Aorta (tissue), 5 donors: Measurements from ENCODE around the gene ARHGAP29. TPM values are rescaled to one million over a fixed set of nuclear protein-coding genes. Genes with fewer than 3 reads are reported as not detected.
A peak's percentile ranks its signal among the peaks of the same experiment; 100 is the strongest.

Experiments used
- ATAC-seq: fragments of 200-7000 bp; cut with Tn5 transposase; one replicate; pipeline ENCODE4 v1.9.1; 2022; ENCODE audit warnings: moderate library complexity; ENCODE audit not compliant: low FRiP score
- DNase-seq, 2 donors: peaks; one replicate each; pipeline ENCODE4 v3.0.0-alpha.2; 2020
- H3K27ac ChIP-seq, 2 donors: one replicate each; pipeline ENCODE4 v1.5.1; 2013; ENCODE audit warnings: low read length in 2 of 2, mild to moderate bottlenecking in 2 of 2, moderate library complexity in 2 of 2, control low read depth in 1 of 2, inconsistent platforms in 1 of 2, low read depth in 1 of 2
- H3K27me3 ChIP-seq, 2 donors: one replicate each; pipeline ENCODE4 v1.6.1; 2013; ENCODE audit warnings: control low read depth in 1 of 2, low read length in 1 of 2, mild to moderate bottlenecking in 1 of 2, moderate library complexity in 1 of 2; ENCODE audit not compliant: insufficient read depth in 2 of 2, control insufficient read depth in 1 of 2
- H3K36me3 ChIP-seq, 2 donors: one replicate each; pipeline ENCODE4 v1.6.1; 2013; ENCODE audit warnings: control low read depth in 1 of 2, low read length in 1 of 2, mild to moderate bottlenecking in 1 of 2; ENCODE audit not compliant: insufficient read depth in 2 of 2, control insufficient read depth in 1 of 2
- H3K4me1 ChIP-seq, 2 donors: one replicate each; pipeline ENCODE4 v1.6.1; 2013; ENCODE audit warnings: low read length in 2 of 2, control low read depth in 1 of 2, mild to moderate bottlenecking in 1 of 2, moderate library complexity in 1 of 2; ENCODE audit not compliant: insufficient read depth in 2 of 2, control insufficient read depth in 1 of 2
- H3K4me3 ChIP-seq, 2 donors: one replicate each; pipeline ENCODE4 v1.5.1; 2013; ENCODE audit warnings: low read length in 2 of 2, control low read depth in 1 of 2, mild to moderate bottlenecking in 1 of 2
- H3K9me3 ChIP-seq: one replicate; pipeline ENCODE4 v1.6.1; 2013; ENCODE audit warnings: mild to moderate bottlenecking, low read length; ENCODE audit not compliant: control insufficient read depth
- WGBS, 2 donors: extraction: QIAGEN DNeasy Blood & Tissue Kit; methylation state at CpG; one replicate each; pipeline ENCODE4 v1.1.7; 2013; 5-methylcytosine and 5-hydroxymethylcytosine counted together
- intact Hi-C, 2 donors: fragments of 100-400 bp; cut with DNase I; formaldehyde crosslinking; loops; one replicate each; pipeline versions ENCODE4 v1.14.2 to v1.15.0; 2022
- polyA plus RNA-seq, 2 donors: library from polyadenylated mRNA; stranded (reverse); fragments of 200-250 nt; gene quantifications; one replicate each; pipeline ENCODE4 v1.2.3, GENCODE V29; 2013
- total RNA-seq, 2 donors: library from RNA; stranded (reverse); fragmentation: NEBNext Ultra II Directional; extraction: Animal tissue kit (Norgen Biotek cat#: 25700); gene quantifications; one replicate each; pipeline ENCODE4 v1.2.1, GENCODE V29; 2021
- donor health status: healthy with polysubstance abuse.
- donor health status: Bipolar disorder and iron deficiency.
- donor health status: DM: no; HTN: no; CAD: no.
- donor health status: DM: no; HTN: no; CAD: no.
- donor health status: DM: yes; HTN: yes; CAD: no.

ARHGAP29 gene
- total and polyA plus RNA-seq, 4 donors, result 6.8 to 65.4 (median 29.5) TPM

DNA sequence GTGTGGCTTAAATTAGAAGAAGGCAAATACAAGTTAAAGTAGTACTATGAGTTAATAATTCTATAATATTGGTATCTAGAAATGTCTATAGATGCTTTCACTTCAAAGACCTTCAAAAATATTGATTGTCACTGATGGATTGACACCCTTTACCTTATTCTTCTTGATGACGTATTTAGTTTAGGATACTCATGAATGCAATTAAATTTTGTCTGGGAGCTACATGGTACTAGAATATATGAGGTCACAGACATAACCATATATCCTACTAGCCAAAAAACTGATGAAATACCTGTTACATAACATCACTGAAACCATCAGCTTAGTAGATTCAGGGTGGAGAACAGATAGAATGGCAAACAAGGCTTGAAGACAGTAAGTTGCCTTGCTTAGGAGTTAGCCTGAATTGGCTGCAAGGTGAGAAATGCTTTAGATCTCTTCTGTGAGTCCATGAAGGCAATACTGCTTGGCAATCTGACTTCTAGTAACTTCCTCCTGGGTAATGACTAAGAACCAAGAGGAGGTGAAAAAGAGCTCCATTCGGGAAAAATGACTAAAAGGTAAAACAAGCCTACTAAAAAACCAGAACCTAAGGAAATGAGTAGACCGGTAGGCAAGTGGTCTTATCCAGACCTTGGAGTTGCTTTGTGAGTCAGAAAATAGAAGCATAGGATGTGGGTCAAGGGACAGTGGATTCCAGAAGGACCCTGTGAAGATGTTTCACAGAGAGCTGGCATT, 16.9 kb upstream of the ARHGAP29 start:
- Histone ChIP-seq H3K27ac (no peak overlapping the region), H3K4me3 (no peak overlapping the region), H3K36me3 (no peaks in the 10 kb centered on the region), H3K9me3 (no peaks in the 10 kb centered on the region), H3K4me1 (peaks cover 0 to 3% of the 10 kb centered on the region in 2 donors), H3K27me3 (no peaks in the 10 kb centered on the region)
- intact Hi-C loops, result no loop called here
- DNase-seq (no peak), ATAC-seq (no peak)
- 61 to 67% methylated on average over 3 of the region's 3 CpGs for WGBS, 2 donors

DNA sequence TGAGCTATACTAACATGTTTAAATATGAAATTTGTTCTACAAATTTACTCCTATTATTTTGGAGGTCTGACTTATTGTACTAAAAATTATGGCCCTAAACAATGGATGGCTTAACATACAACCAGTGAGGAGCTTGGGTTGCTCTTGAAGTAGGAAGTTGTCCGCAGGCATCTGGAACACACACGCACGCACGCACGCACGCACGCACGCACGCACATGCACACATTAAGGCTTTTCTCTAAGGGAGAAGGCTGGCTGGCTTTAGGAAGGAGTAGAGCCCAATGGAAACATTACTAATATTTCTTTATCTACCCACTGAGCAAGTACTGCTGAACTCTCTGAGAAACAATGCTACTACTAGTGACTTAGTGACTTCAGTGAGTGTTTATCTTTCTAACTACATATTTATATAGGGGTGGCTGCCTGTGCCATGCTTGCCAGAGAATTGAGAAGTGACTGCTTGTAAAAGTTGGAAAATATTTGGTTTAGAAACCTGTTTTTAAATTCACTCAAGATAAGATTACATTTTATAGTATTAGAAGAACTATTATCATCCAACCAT, 16.2 kb upstream of the ARHGAP29 start:
- intact Hi-C loops, result no loop called here
- H3K27ac ChIP-seq, result no peak overlapping the region
- peaks cover 0 to 1% of the 10 kb centered on the region in 2 donors for H3K4me1 ChIP-seq
- no peaks in the 10 kb centered on the region for H3K36me3 ChIP-seq
- H3K9me3 ChIP-seq, result no peaks in the 10 kb centered on the region
- WGBS, 2 donors, result 95 to 96% methylated on average over 9 of the region's 9 CpGs
- H3K27me3 ChIP-seq, result no peaks in the 10 kb centered on the region
- DNase-seq, result no peak
- ATAC-seq, result no peak
- H3K4me3 ChIP-seq, result no peak overlapping the region

DNA sequence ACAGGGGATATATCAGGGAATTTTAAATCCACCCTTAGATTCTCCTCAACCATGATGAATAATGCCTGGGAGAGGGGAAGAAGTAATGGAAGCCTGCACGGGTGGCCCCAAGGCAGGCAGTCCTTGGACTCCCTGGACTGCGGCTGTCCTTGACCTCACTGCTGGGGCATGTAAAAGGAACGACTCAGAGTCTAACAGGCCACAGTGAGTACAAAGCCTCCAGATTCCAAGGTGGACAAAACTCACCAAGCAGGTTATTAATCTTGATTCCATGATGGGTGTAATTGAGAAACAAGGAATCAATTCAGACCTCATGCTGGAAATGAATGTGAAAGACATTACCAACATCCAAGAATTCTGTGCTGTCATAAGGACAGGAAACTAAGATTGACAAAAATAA, 13.0 kb upstream of the ARHGAP29 start:
- DNase-seq, result no peak
- Histone ChIP-seq H3K4me3 (no peak overlapping the region), H3K9me3 (no peaks in the 10 kb centered on the region), H3K27me3 (no peaks in the 10 kb centered on the region), H3K4me1 (peaks cover 0 to 3% of the 10 kb centered on the region in 2 donors), H3K36me3 (no peaks in the 10 kb centered on the region), H3K27ac (no peak overlapping the region)
- ATAC-seq, result no peak
- 80 to 87% methylated on average over 3 of the region's 3 CpGs for WGBS, 2 donors
- intact Hi-C loops, result no loop called here

DNA sequence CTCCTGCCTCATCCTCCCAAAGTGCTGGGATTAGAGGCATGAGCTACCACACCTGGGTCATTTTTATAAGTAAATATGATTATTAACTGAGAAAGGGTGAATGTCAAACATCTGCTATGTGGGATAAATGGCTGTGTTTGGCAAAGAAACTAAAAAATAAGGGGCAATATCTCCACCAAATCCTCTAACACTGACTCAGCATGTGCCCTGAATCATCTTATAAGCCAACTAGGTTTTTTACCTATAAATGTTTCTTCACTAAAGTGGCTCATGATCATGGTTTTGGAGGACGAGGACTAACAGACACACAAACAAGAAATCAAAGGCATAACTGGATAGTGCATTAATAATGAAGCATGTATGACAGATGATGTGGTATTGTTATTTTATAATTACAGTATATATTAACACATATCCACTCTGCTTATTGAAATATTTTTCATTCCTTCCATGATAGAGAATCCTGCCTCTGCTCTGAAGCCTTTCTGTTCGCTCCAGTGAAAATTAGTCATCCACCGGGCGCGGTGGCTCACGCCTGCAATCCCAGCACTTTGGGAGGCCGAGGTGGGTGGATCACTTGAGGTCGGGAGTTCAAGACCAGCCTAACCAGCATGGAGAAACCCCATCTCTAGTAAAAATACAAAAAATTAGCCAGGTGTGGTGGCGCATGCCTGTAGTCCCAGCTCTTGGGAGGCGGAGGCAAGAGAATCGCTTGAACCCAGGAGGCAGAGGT, 11.7 kb upstream of the ARHGAP29 start:
- no peaks in the 10 kb centered on the region for H3K36me3 ChIP-seq
- no peak overlapping the region for H3K4me3 ChIP-seq
- peaks cover 0 to 3% of the 10 kb centered on the region in 2 donors for H3K4me1 ChIP-seq
- ATAC-seq (no peak), DNase-seq (no peak)
- H3K27me3 ChIP-seq, result no peaks in the 10 kb centered on the region
- WGBS, 2 donors, result 93 to 99% methylated on average over 11 of the region's 11 CpGs
- no peak overlapping the region for H3K27ac ChIP-seq
- intact Hi-C loops, result loop anchor here in 1 of 2 donors (5.0 kb wide), 1 partner anchor 202 kb away; no protein-coding TSS in a partner anchor
- no peaks in the 10 kb centered on the region for H3K9me3 ChIP-seq

DNA sequence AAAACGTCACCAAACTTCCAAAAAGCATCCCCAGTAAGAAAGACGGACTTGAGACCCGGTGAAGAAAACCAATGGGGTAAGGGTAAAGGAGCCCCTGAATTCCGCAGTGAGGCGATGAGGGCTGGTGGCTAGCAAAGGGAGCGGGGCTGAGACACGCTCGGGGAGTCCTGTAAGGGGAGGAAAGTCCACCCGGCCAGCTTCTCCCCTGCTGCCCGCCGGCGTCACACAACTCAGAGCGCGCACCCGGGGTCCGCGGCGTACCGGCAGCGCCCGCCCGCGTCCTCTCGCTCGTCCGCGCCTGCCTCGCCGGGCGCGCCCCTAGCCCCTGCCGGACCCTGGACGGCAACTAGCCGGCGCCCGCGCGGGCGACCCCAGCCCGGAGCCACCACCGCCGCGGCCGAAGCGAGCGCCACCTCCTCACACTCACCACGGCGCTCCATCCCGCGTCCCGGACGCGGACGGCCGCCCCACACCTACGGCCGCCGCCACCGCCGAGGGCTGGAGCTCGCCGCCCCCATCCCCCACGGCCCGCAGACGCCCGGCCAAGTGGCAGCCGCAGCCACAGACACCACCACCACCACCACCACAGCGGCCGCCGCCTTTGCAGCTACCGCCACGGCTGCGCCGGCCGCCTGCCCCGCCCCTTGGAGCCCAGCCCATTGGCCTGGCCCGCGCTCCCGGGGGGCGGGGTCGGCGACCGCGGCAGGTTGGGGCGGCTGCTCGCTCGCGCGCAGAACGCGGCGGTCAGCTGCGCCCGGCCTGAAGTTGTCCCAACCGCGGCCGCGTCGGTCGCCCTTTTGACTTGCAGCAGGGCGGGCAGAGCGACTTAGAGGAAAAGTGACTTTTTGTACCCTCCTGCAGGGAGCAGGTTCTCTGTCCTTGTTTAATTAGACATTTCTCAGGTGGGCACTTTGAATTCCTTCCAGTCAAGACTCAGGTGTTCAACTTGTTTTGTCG, 10.0 kb upstream of the ARHGAP29 start:
- peak; percentile 93 for ATAC-seq
- Histone ChIP-seq H3K27me3 (no peaks in the 10 kb centered on the region), H3K27ac (peak overlapping the region in 1 of 2 donors; percentile 0), H3K36me3 (no peaks in the 10 kb centered on the region), H3K4me1 (peaks cover 0 to 3% of the 10 kb centered on the region in 2 donors), H3K9me3 (no peaks in the 10 kb centered on the region), H3K4me3 (peak overlapping the region; percentile 5 to 90)
- intact Hi-C loops, result loop anchor here in 1 of 2 donors (5.0 kb wide), 1 partner anchor 200 kb away; no protein-coding TSS in a partner anchor
- peak; percentile 81 to 93 for DNase-seq
- WGBS, 2 donors, result 1% methylated on average over 99 to 103 of the region's 103 CpGs

DNA sequence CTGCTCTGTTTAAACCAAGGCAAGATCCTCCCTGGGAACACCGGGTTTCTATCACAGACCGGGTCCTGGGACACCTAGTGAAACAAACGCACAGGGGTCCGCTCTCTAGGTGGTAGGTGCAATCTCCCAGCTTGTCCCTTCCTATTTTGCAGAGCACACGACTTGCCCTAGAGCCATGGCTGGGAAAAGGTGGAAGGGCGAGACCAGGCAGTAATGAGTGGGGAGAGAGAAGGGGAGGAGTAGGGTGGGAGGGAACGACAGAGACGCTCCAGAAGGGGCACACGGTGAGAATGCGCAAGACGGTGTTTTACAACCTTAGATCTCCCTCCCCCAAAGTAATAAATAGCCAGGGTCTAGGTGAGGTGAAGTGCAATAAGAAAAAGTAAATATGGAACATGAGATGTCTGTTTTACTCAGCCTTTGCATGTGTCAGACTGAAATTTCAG, 9.3 kb upstream of the ARHGAP29 start:
- peak overlapping the region in 1 of 2 donors; percentile 41 for H3K27ac ChIP-seq
- 2 to 4% methylated on average over 11 of the region's 11 CpGs for WGBS, 2 donors
- no peaks in the 10 kb centered on the region for H3K27me3 ChIP-seq
- intact Hi-C loops, result loop anchor here in 1 of 2 donors (5.0 kb wide), 1 partner anchor 199 kb away; no protein-coding TSS in a partner anchor
- no peaks in the 10 kb centered on the region for H3K9me3 ChIP-seq
- ATAC-seq (peak; percentile 61), DNase-seq (no peak)
- H3K4me1 ChIP-seq, result peaks cover 0 to 3% of the 10 kb centered on the region in 2 donors
- no peaks in the 10 kb centered on the region for H3K36me3 ChIP-seq
- H3K4me3 ChIP-seq, result peak overlapping the region; percentile 5 to 90

DNA sequence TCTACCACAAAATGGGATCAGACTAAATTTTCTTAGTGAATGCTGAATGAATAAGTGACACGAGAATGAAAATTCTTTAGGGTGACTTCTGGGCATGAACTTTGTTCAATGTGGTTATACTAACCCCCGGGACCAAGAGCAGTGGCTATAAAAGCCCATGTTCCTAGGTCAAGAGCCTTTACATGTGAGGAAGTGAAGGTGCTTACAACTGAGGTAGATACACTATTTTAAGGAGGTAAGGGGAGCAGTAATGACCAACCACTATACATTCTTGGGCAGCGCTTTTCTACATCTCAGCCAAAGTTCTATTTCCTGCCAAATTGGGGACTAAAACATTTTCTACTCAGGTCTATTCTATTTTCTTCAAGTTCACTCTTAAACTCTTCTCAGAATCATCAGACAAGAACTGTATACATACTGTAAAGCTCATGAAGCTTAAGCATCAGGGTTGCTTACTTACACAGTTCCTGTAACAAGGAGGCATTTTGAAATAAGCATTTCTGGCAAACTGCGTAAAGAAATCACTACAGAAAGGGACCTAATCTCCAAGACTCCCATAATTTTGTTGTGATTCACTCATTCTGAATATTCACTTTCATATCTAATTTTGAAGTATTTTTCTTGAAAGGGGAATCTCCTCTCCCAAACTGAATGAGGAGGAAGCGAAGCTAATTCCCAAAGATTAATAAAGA, 8.5 kb upstream of the ARHGAP29 start:
- Histone ChIP-seq H3K9me3 (no peaks in the 10 kb centered on the region), H3K27ac (no peak overlapping the region), H3K4me3 (peak overlapping the region in 1 of 2 donors; percentile 90), H3K27me3 (no peaks in the 10 kb centered on the region), H3K36me3 (no peaks in the 10 kb centered on the region), H3K4me1 (peaks cover 0 to 3% of the 10 kb centered on the region in 2 donors)
- ATAC-seq, result no peak
- 59 to 72% methylated on average over 5 of the region's 5 CpGs for WGBS, 2 donors
- intact Hi-C loops, result loop anchor here in 1 of 2 donors (5.0 kb wide), 1 partner anchor 199 kb away; no protein-coding TSS in a partner anchor
- no peak for DNase-seq
